ENCODE results near the gene HNF1A.

GRCh38 chr12:120971299-120972180, 6.8 kb upstream of the HNF1A start:
- TF ChIP-seq ZNF264 (CRISPR knock-in tag; IDR thresholded peaks at IDR 0.05) (no peak), MYNN (CRISPR knock-in tag; IDR thresholded peaks at IDR 0.05; ENCODE audit: low read depth) (no peak), KDM1A (CRISPR knock-in tag; IDR thresholded peaks at IDR 0.05) (no peak), ARNT (IDR thresholded peaks at IDR 0.05) (no peak), ZXDC (CRISPR knock-in tag; IDR thresholded peaks at IDR 0.05) (no peak), MAFK (conservative IDR thresholded peaks at IDR 0.05 in 1 of 2, IDR thresholded peaks at IDR 0.05 in 1 of 2; ENCODE audit: low read length in 2 of 2) (no peak), RAD51 (IDR thresholded peaks at IDR 0.05; ENCODE audit: borderline replicate concordance) (no peak)

All from HepG2 (cell line).